ENCODE measurements around the gene GMPPB.
"Not testable (repeated sequence)": the region's sequence is repeated elsewhere in the genome, so short reads cannot be mapped to it uniquely, and the experiment has no call there.

GMPPB gene

GRCh38 chr3:49700453-49701128 lies 23.2 kb downstream of the GMPPB start:
- Histone ChIP-seq H3K27me3 (ENCODE audit: control insufficient read depth, insufficient read depth, low read length) (no peaks in the 10 kb centered on the region), H3K4me1 (peaks cover 3% of the 10 kb centered on the region), H3K9ac (no peak overlapping the region), H3K4me2 (ENCODE audit: low read length) (no peak overlapping the region), H3K79me2 (peaks cover 4% of the 10 kb centered on the region), H3K9me3 (ENCODE audit: control insufficient read depth, low read length) (no peaks in the 10 kb centered on the region), H3K27ac (no peak overlapping the region), H3K36me3 (ENCODE audit: control insufficient read depth, insufficient read depth, low read length) (no peaks in the 10 kb centered on the region), H2AFZ (no peak overlapping the region), H3K4me3 (ENCODE audit: low read depth, low read length) (no peak overlapping the region)
- TF ChIP-seq CTCF (IDR thresholded peaks at IDR 0.05): no peak

GRCh38 chr3:49700014-49700413 lies 23.7 kb downstream of the GMPPB start:
- Histone ChIP-seq H2AFZ (no peak overlapping the region), H3K9me3 (ENCODE audit: control insufficient read depth, low read length) (no peaks in the 10 kb centered on the region), H3K79me2 (peaks cover 4% of the 10 kb centered on the region), H3K9ac (no peak overlapping the region), H3K27ac (no peak overlapping the region), H3K27me3 (ENCODE audit: control insufficient read depth, insufficient read depth, low read length) (no peaks in the 10 kb centered on the region), H3K4me3 (ENCODE audit: low read depth, low read length) (no peak overlapping the region), H3K36me3 (ENCODE audit: control insufficient read depth, insufficient read depth, low read length) (no peaks in the 10 kb centered on the region), H3K4me1 (peaks cover 3% of the 10 kb centered on the region), H3K4me2 (ENCODE audit: low read length) (no peak overlapping the region)
- TF ChIP-seq CTCF (IDR thresholded peaks at IDR 0.05): no peak

GRCh38 chr3:49699281-49699979 lies 24.3 kb downstream of the GMPPB start:
- no peaks in the 10 kb centered on the region for H3K9me3 ChIP-seq (ENCODE audit: control insufficient read depth, low read length)
- no peak overlapping the region for H3K4me3 ChIP-seq (ENCODE audit: low read depth, low read length)
- H3K9ac ChIP-seq: no peak overlapping the region
- no peak overlapping the region for H2AFZ ChIP-seq
- H3K79me2 ChIP-seq: peaks cover 4% of the 10 kb centered on the region
- H3K36me3 ChIP-seq (ENCODE audit: control insufficient read depth, insufficient read depth, low read length): no peaks in the 10 kb centered on the region
- no peak overlapping the region for H3K4me2 ChIP-seq (ENCODE audit: low read length)
- no peaks in the 10 kb centered on the region for H3K27me3 ChIP-seq (ENCODE audit: control insufficient read depth, insufficient read depth, low read length)
- TF ChIP-seq CTCF (IDR thresholded peaks at IDR 0.05): no peak
- H3K4me1 ChIP-seq: peaks cover 3% of the 10 kb centered on the region
- no peak overlapping the region for H3K27ac ChIP-seq

- H3K4me1 ChIP-seq; H3K36me3 ChIP-seq (ENCODE audit: control insufficient read depth, insufficient read depth, low read length); H3K27ac ChIP-seq; H2AFZ ChIP-seq; H3K9me3 ChIP-seq (ENCODE audit: control insufficient read depth, low read length); H3K79me2 ChIP-seq; H3K4me3 ChIP-seq (ENCODE audit: low read depth, low read length); H3K9ac ChIP-seq; H3K27me3 ChIP-seq (ENCODE audit: control insufficient read depth, insufficient read depth, low read length); H3K4me2 ChIP-seq (ENCODE audit: low read length): not testable (repeated sequence)
These were observed 28.3 kb downstream of the GMPPB start for GRCh38 chr3:49695350-49696015.

- not testable (repeated sequence) for H3K4me2 ChIP-seq (ENCODE audit: low read length); H3K79me2 ChIP-seq; H3K9me3 ChIP-seq (ENCODE audit: control insufficient read depth, low read length); H3K4me3 ChIP-seq (ENCODE audit: low read depth, low read length); H3K27ac ChIP-seq; H3K36me3 ChIP-seq (ENCODE audit: control insufficient read depth, insufficient read depth, low read length); H3K4me1 ChIP-seq; H3K27me3 ChIP-seq (ENCODE audit: control insufficient read depth, insufficient read depth, low read length); H3K9ac ChIP-seq; H2AFZ ChIP-seq
These were observed 29.2 kb downstream of the GMPPB start for GRCh38 chr3:49694409-49695070.

- H3K36me3 ChIP-seq (ENCODE audit: control insufficient read depth, insufficient read depth, low read length); H3K9me3 ChIP-seq (ENCODE audit: control insufficient read depth, low read length); H3K27me3 ChIP-seq (ENCODE audit: control insufficient read depth, insufficient read depth, low read length); H3K4me3 ChIP-seq (ENCODE audit: low read depth, low read length); H3K9ac ChIP-seq; H3K27ac ChIP-seq; H3K4me2 ChIP-seq (ENCODE audit: low read length); H3K79me2 ChIP-seq; H2AFZ ChIP-seq: not testable (repeated sequence)
- peaks cover 18% of the 10 kb centered on the region for H3K4me1 ChIP-seq
These were observed 32.3 kb downstream of the GMPPB start for GRCh38 chr3:49691481-49691880.

GRCh38 chr3:49690856-49691255 lies 32.9 kb downstream of the GMPPB start:
- not testable (repeated sequence) for H2AFZ ChIP-seq; H3K4me2 ChIP-seq (ENCODE audit: low read length); H3K9me3 ChIP-seq (ENCODE audit: control insufficient read depth, low read length); H3K27ac ChIP-seq; H3K36me3 ChIP-seq (ENCODE audit: control insufficient read depth, insufficient read depth, low read length); H3K79me2 ChIP-seq; H3K27me3 ChIP-seq (ENCODE audit: control insufficient read depth, insufficient read depth, low read length); H3K9ac ChIP-seq; H3K4me3 ChIP-seq (ENCODE audit: low read depth, low read length)
- H3K4me1 ChIP-seq: peaks cover 18% of the 10 kb centered on the region
